Measurements from ENCODE around the gene MVB12B. TPM values are rescaled to one million over a fixed set of nuclear protein-coding genes. Genes with fewer than 3 reads are reported as not detected.

The MVB12B gene
- total RNA-seq, 4 donors from 2014 or later: 10.2 to 25.7 (median 14.0) TPM

DNA sequence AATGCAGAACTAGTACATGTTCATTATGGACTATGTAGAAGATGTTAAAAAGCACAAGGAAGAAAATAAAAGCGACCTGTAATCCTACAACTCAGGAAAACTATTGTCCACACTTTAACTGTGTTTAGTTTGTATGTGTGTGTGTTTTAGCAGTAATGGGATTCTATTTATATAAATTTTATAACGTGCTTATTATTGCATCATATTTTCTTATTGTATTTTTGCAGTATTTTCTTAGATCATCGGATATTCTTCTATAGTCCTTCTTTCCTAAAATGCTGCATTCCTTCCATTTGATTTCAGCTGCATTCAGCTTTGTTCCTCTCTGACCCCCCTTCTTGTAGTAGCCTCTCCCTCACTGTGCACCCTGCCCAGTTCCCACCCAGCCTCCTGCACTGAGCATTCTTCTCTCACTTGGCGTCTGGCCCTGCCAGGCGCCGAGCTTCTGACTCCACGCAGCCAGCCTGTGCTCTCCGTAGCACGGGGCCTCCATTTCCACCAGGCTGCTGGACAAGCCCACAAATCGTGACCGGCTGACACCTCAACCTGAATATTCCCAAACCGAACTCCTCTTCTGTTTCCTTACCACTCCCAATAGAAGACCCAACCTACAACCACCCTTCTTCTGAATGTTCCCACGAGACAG lies 39.9 kb downstream of the MVB12B start:
- WGBS: 62% methylated on average over 13 of the region's 13 CpGs
- Histone ChIP-seq H3K36me3 (no peaks in the 10 kb centered on the region), H3K4me1 (peaks cover 13% of the 10 kb centered on the region), H3K9me3 (peaks cover 4% of the 10 kb centered on the region), H3K4me3 (no peak overlapping the region), H3K27me3 (no peaks in the 10 kb centered on the region), H3K27ac (no peak overlapping the region)
- TF ChIP-seq POLR2A (IDR thresholded peaks at IDR 0.05): no peak
- TF ChIP-seq, protein P1, sequence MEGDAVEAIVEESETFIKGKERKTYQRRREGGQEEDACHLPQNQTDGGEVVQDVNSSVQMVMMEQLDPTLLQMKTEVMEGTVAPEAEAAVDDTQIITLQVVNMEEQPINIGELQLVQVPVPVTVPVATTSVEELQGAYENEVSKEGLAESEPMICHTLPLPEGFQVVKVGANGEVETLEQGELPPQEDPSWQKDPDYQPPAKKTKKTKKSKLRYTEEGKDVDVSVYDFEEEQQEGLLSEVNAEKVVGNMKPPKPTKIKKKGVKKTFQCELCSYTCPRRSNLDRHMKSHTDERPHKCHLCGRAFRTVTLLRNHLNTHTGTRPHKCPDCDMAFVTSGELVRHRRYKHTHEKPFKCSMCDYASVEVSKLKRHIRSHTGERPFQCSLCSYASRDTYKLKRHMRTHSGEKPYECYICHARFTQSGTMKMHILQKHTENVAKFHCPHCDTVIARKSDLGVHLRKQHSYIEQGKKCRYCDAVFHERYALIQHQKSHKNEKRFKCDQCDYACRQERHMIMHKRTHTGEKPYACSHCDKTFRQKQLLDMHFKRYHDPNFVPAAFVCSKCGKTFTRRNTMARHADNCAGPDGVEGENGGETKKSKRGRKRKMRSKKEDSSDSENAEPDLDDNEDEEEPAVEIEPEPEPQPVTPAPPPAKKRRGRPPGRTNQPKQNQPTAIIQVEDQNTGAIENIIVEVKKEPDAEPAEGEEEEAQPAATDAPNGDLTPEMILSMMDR (IDR thresholded peaks at IDR 0.05): no peak
- DNase-seq (ENCODE audit: low spot score in 2 of 2): no peak

DNA sequence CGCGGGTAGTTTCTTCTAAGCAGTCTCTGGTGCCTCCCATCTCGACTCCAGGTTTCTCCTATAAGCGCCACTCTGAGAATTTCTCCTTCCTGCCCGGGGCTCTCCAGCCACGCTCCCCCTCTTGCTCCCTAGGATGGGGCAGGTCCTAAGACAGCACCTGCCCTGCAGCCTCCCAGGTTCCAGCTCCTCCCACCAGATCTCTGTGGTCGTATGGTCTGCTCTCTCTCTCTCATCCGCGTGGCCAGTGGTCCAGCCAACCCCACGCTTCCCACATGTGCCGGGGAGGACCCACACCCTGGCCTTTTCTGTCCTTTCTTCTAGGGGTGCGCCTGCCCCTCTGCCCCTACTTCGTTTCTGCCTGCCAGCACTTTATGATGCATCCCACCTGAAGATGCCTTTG lies 40.5 kb downstream of the MVB12B start:
- Histone ChIP-seq H3K36me3 (no peaks in the 10 kb centered on the region), H3K27me3 (no peaks in the 10 kb centered on the region), H3K27ac (no peak overlapping the region), H3K4me3 (no peak overlapping the region), H3K4me1 (peaks cover 13% of the 10 kb centered on the region), H3K9me3 (peaks cover 2% of the 10 kb centered on the region)
- TF ChIP-seq, protein P1 (IDR thresholded peaks at IDR 0.05): no peak
- TF ChIP-seq POLR2A (IDR thresholded peaks at IDR 0.05) (no peak), POLR2AphosphoS5 (IDR thresholded peaks at IDR 0.05) (no peak), EP300 (IDR thresholded peaks at IDR 0.05) (no peak)
- no peak for DNase-seq (ENCODE audit: low spot score in 2 of 2)
- 93% methylated on average over 13 of the region's 13 CpGs for whole genome bisulfite sequencing

DNA sequence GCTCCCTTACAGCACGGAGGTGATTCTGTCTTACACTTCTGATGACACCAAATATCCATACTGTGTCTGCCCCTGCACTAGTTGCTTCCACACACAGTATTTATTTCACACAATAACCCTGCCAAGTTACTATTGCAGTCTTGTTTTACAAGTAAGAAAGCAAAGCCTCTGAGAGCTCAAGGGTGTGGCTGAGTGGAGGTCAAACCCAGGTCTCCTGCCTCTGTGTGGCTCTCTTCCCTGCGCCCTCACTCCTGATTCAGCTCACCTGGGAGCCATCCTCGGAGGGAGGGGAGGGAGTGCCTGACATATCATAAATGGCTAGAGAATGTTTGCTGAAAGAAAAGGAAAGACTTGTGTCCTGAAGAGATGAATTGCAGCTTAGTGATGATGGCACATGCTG lies 41.0 kb downstream of the MVB12B start:
- TF ChIP-seq POLR2AphosphoS5 (IDR thresholded peaks at IDR 0.05) (no peak), EP300 (IDR thresholded peaks at IDR 0.05) (no peak), POLR2A (IDR thresholded peaks at IDR 0.05) (no peak)
- TF ChIP-seq, protein P1 (IDR thresholded peaks at IDR 0.05): no peak
- no peak overlapping the region for H3K27ac ChIP-seq
- no peak overlapping the region for H3K4me3 ChIP-seq
- no peak for DNase-seq (ENCODE audit: low spot score in 2 of 2)
- H3K27me3 ChIP-seq: no peaks in the 10 kb centered on the region
- no peaks in the 10 kb centered on the region for H3K36me3 ChIP-seq
- 49% methylated on average over 3 of the region's 3 CpGs for WGBS
- H3K9me3 ChIP-seq: no peaks in the 10 kb centered on the region
- peaks cover 13% of the 10 kb centered on the region for H3K4me1 ChIP-seq

DNA sequence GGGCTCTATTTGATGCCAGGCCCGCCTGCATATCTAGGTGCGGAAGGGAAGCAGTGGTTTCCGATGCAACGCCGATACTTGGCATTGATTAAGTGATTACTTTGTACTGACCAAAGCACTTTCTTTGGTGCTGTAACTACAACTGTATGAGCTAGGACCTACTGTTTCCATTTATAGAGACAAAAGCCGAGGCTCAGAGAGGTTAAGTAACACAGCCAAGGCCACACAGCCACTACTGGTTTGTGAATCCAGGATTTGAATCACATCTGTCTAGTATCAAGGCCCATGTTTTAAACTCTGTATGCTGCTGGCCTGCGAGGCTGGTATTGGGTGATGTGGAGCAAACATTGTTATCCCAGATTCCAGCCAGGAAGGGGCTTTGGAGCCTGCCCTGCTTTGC lies 41.4 kb downstream of the MVB12B start:
- H3K4me1 ChIP-seq: peaks cover 13% of the 10 kb centered on the region
- TF ChIP-seq POLR2AphosphoS5 (IDR thresholded peaks at IDR 0.05): no peak
- TF ChIP-seq POLR2A (IDR thresholded peaks at IDR 0.05): no peak
- TF ChIP-seq, protein P1 (IDR thresholded peaks at IDR 0.05): no peak
- TF ChIP-seq EP300 (IDR thresholded peaks at IDR 0.05): no peak
- no peaks in the 10 kb centered on the region for H3K9me3 ChIP-seq
- DNase-seq (ENCODE audit: low spot score in 2 of 2): no peak
- 84% methylated on average over 7 of the region's 7 CpGs for WGBS
- H3K27ac ChIP-seq: no peak overlapping the region
- H3K4me3 ChIP-seq: no peak overlapping the region
- no peaks in the 10 kb centered on the region for H3K27me3 ChIP-seq
- no peaks in the 10 kb centered on the region for H3K36me3 ChIP-seq

DNA sequence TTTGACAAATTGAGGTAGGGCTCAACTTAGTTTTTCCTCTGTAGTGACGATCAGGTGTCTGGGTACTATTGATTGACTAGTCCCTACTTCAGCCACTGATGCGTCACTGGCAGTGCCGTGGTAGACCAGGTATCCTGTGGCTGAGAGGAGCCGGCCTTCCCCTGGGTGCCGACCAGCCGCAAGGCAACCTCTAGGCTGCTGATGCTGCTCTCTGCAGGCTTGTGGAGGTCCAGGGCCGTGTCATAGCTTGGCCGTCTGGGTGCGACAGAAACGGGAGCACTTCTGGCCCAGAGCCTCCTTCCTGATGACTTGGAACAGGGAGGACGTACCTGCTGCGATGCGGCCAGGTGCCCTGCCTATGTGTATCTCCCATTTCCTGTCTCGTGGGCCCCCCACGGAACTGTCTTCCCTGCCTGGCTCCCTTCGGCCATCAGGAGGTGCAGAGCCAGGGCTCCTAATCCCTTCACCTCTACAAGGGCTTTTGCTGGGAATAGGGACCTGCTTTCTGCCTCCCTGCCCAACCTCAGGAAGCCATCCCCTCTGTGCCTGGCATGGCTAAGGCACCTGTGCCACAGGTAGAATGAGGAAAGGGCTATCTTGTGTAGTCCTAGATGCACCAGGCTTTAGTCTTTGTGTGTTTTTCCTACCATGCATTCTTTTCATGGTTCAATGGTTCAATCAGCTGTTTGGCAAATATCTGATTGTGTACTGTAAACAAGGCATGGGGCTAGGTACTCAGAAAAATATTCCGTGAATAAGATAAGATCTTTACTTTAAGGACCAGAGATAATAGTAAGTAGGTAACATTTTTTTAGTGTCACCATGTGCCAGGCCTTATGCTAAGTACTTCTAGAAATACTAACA lies 44.6 kb downstream of the MVB12B start:
- no peak for DNase-seq (ENCODE audit: low spot score in 2 of 2)
- Histone ChIP-seq H3K4me3 (no peak overlapping the region), H3K27ac (no peak overlapping the region), H3K27me3 (no peaks in the 10 kb centered on the region), H3K9me3 (no peaks in the 10 kb centered on the region), H3K4me1 (peaks cover 27% of the 10 kb centered on the region), H3K36me3 (no peaks in the 10 kb centered on the region)
- WGBS: 89% methylated on average over 8 of the region's 17 CpGs
- TF ChIP-seq POLR2A (IDR thresholded peaks at IDR 0.05) (no peak), POLR2AphosphoS5 (IDR thresholded peaks at IDR 0.05) (no peak), EP300 (IDR thresholded peaks at IDR 0.05) (no peak)
- TF ChIP-seq, protein P1 (IDR thresholded peaks at IDR 0.05): no peak
